ENCODE results near the gene SNX33.

The SNX33 gene

DNA sequence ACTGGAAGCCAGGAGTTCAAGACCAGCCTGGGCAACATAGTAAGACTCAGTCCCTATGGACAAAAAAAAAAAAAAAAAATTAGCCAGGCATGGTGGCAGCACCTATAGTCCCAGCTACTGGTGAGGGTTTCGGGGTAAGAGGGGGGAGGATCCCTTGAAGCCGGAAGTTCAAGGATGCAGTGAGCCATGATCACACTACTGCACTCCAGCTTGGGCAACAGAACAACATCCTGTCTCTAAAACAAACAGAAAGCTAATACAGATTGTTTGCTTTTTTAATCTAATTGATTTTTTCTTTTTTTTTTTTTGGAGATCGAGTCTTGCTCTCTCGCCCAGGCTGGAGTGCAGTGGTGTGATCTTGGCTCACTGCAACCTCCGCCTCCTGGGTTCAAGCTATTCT is 6.1 kb upstream of the SNX33 start:
- DNase-seq, result no peak

GRCh38 chr15:75644376-75644775 is 3.3 kb upstream of the SNX33 start:
- DNase-seq, result no peak

DNA sequence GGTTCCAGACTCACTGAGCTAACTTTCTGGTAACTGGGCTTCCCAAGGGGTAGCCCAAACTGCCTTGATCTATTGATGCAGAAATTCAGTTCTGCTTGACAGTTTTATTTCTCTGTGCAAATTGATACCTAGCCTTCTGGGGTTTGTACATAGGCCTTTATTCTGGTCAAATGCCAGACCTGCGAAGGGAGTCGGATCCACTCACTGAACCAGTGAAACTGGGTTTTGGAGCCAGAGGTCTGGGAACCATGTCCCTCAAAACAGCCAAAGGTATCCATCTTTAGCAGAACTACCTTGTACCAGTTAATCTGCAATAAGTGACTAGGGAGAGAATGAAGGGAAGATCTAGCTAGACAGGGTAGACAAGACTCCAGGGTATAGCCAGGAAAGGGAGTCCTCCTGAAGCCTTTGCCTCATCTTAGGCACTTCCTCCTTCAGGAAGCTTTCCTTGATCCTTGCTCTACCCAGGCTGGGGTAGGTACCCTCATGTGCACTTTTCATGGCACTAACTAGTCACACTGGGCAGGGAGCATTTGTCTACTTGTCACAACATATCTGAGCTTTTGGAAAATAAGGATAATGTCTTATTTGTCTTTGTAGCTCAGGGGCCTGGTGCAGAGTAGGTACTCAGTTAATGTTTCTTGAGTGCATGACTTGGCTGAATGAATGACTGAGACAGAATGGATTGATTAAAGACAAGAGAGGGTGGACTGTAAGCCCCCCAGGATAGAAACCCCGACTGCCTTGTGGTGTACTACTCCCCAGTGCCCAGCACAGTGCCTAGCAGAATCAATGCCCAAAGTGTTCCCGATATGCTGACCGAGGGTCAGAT is 1.4 kb upstream of the SNX33 start:
- no peak for DNase-seq

GRCh38 chr15:75646944-75647364 is 758 bp upstream of the SNX33 start:
- DNase-seq, result peak; percentile 15

- no peak for DNase-seq
Measured at GRCh38 chr15:75648156-75649000, 666 bp downstream of the SNX33 start.

GRCh38 chr15:75649045-75649761 is 1.5 kb downstream of the SNX33 start:
- DNase-seq, result no peak

DNA sequence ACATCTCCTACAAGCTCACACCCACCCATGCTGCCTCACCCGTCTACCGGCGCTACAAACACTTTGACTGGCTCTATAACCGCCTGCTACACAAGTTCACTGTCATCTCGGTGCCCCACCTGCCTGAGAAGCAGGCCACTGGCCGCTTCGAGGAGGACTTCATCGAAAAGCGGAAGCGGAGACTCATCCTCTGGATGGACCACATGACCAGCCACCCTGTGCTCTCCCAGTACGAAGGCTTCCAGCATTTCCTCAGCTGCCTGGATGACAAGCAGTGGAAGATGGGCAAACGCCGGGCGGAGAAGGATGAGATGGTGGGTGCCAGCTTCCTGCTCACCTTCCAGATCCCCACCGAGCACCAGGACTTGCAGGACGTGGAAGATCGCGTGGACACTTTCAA is 2.1 kb downstream of the SNX33 start:
- no peak for DNase-seq

DNA sequence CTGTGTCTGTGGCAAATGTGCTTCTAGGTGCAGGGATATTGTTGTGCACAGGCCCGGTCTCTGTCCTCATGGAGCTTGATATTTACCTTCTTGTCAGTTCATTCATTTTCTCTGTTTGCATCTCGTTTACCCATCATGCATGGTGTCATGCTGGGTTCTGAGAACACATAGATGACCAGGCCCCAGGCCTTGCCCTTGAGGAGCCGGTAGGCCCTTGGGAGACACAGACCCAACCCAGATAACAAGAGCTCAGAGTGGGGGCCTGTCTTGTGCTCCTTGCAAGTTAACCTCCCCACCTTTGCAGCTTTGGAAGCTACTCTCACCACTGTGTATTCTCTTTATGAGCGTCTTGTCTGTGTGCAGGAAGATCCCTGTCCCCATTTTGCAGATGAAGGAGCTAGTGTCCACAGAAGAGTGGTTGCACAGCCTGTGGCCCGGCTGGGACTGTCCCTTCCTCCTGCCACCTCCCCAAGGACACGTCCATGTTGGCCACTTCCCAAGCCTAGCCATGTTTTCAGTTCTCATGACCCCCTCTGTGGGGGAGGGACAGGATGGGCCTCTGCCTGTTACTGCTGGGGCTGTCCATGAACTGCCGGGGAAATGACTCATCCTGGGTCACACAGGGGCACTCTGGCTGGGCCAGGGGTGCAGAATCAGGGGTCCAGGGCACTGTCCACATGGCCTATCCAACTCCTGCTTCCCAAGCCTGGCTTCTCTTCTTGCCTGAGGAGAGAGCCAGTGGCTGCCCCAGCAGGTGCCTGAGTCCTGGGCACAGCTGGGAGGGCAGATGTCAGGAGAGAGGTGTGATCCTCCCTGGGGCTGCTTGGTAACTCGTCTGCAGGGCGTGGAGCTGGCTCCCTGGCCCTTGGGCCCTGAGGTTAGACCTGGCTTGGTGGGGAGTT is 3.4 kb downstream of the SNX33 start:
- DNase-seq, result no peak

GRCh38 chr15:75651810-75652543 is 4.3 kb downstream of the SNX33 start:
- no peak for DNase-seq

GRCh38 chr15:75653347-75653913 is 5.7 kb downstream of the SNX33 start:
- DNase-seq, result no peak

DNA sequence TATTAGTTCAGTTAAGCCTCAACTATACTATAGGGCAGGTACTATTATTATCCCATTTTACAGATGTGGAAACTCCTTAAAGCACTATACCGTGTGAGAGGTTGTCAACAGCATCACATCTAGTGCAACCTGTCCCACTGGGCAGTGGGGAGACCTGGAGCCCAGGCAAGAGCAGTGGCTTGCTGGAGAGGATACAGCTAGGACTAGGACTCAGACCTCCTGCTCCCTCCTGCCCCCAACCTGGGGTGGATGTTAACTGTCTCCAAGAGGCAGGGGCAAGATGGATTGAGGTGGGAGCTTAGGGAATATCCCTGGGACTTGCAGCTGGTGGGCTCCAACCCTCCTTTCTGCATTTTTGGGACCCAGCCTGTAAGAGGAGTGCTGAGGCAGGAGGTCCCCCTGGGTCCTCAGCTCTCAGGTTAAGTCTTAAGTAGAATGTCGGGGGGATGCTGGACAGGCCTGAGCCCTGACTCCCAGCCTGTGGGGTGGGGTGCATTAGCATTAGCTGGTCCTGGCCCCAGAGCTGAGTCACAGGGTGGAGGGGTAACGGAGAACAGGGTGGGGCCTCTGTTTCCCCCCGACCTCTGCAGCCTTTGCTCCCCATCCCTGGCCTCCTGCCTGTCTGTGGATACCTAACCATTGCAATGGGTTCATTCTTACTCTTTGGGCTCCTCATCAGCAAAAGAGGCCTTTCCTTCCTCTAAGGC is 6.6 kb downstream of the SNX33 start:
- no peak for DNase-seq

DNA sequence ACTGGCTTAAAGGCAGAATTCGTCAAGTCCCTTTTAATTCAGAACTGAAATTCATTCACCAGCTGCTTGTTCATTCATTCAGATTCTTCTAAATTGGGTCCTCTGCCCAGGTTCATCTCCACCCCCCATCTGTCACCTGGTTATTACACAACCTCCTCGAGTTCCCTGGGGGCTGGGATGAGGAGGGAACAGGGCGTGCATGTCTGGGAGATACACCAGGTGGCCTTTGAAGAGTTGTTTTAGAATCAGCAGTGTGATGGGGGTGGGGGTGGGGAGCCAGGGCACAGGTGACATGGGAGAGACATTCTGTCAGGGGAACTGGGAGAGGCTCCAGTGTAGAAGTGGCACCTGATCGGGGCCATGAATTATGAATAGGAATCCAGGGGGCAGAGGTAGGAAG is 8.2 kb downstream of the SNX33 start:
- DNase-seq, result no peak

- DNase-seq, result no peak
Measured at GRCh38 chr15:75656331-75656730, 8.6 kb downstream of the SNX33 start.

DNA sequence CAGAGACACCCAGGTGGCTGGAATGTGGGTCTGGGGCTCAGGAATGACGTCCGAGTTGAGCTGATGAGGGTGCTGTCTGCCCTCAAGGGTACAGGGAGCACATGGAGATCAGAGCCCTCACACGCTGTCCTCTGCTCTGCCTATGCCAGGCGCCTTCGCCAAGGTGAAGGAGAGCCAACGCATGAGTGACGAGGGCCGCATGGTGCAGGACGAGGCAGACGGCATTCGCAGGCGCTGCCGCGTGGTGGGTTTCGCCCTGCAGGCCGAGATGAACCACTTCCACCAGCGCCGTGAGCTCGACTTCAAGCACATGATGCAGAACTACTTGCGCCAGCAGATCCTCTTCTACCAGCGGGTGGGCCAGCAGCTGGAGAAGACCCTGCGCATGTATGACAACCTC is 9.1 kb downstream of the SNX33 start:
- DNase-seq, result no peak

GRCh38 chr15:75659141-75659771 is 11.5 kb downstream of the SNX33 start:
- no peak for DNase-seq

DNA sequence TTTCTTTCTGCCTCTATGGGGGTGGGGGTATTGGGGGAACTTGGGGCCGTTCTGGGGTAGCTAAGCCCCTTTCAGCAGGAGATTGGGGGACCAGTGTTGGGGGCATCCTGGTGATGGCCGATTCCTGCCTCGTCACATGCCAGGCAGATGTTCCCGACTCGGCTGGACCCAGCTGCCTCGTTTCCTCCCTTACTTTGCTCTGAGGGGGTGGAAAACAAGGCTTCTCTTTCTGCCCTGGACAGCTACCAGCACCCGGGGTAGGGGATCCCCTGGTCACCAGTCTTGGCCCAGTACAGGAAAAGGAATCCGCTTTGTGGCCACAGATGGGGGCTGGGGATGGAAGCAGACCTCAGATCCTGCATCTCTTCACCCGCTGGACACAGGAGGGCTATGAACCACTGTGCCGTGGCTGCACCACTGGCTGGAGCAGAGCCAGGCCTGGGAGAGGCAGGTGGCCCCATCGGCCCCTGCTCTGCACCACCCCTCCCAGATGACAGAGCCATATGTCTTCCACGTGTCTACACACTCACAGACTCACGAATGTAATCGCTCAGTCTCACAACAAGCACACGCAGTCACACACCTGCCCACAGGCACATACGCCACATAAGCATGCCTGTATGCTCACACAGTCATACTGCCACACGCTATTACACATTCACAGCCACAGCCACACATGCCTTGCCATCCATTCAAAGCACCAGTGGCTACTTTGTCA is 12.4 kb downstream of the SNX33 start:
- DNase-seq, result no peak

DNA sequence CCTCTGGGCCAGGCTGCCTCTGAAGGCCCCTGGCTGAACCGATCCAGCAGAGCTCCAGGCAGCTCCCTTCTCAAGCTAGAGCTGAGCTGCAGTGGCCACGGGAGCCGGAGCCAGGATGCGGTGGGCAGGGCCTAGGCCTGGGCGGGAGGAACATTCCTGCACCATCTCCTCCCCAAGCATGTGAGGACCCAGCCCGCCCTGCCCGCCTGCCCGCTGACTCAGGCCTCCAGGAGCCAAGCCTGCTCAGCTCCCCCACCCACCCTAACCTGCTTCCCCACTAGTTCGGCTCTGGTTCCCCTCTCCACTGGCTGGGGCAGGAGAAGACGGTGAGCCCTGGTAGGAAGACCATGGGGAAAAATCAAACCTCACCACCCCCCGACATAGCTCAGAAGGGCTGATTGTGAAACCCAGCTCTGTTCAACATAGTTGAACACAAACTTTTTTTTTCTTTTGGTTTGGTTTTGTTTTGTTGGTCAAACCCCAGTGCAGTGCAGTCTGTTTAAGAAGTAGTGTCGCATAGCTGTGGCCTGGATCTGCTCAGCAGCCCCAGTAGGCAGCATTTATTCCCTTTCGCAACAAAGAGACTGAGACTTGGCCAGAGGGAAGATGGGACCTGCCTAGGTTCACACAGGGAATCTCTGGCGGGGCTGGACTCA is 13.5 kb downstream of the SNX33 start:
- no peak for DNase-seq

DNA sequence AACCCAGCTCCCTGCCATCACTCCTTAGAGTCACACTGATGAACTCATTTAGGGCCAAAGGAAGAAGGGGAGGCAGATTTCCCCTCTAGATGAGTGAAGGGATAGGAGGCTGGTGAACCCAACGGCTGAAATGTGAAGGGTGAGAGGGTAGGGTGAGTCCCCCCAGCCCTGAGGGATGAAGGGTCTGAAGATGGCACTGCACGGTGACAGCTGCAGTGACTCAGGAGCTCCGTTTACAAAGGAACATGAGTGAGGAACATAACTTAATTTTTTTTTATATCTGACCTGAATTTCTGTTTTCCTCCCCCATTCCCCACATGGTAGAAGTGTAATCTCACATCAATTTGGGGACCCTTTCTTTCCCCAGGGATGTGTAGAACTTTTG is 14.0 kb downstream of the SNX33 start:
- DNase-seq, result no peak

Measured in stimulated activated CD4-positive, alpha-beta T cell treated with anti-CD3 and anti-CD28 coated beads, Interleukin-4, amount 100 ng/mL, for 1 hour (primary cell).